OCI-M1 (cell line): Measurements from ENCODE around the gene CFAP43.

ENCODE experiments used
- DNase-seq: peaks from one replicate; lab custom pipeline; 2025; lab: John Stamatoyannopoulos, UW

CFAP43 gene

DNA sequence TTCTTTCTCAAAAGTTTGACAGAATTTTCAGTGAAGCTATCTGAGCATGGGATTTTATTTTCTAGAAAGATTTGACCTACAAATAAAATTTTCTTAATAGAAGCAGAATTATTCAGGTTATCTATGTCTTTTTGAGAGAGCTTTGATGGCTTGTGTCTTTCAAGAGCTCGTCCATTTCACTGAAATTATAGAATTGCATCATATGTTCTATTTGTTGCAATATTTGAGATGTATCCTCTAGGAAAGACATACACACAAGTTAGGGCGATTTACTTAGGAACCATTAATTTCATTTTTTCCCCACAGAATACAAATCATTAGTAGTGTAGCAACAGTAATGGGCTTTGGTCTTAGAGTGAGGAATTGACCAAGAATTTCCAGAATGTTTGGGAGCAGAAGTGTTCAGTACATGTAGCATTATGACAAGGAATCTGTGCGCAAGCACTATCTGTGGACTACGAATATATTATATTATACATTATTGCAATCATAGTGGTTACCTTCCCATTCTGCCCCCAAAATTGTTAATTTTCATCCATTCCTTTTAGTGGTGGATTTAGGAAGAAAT, 133.7 kb downstream of the CFAP43 start:
- no peak for DNase-seq

DNA sequence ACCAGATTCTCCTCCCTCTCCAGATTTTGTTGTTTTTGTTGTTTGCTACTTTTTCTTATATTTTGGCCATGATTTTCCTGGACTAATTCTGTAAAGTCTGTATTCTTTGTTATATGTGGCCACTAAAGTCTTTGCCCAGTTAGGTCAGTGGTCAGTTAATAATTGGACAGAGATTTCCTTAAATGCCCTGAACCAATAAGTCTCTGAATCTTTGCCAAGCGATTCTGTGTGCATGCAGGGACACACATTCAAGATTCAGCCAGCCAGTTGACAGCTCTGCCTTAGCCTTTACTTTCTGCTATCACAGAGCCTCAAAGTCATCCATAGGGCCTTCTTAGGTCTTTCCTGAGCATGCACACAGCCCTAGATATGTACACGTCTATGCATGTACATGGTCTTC, 135.5 kb downstream of the CFAP43 start:
- no peak for DNase-seq

DNA sequence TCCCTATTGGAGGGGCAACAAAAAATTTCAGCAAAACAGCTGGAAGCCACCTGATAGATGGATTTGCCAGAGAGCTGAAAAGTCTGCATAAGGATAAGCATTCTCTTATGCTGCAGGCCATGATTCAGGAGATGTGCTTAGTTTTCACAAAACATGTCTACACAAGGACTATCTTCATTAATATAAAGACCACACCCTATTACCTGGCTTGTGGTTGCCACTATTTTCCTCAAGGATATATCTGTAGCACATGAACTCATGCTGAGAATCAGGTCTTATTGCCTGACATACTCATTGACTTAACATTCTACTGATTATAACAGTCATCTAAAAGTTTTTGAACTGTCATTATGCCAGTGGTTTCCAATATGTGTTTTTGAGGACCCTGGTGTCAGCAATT, 139.4 kb downstream of the CFAP43 start:
- no peak for DNase-seq

DNA sequence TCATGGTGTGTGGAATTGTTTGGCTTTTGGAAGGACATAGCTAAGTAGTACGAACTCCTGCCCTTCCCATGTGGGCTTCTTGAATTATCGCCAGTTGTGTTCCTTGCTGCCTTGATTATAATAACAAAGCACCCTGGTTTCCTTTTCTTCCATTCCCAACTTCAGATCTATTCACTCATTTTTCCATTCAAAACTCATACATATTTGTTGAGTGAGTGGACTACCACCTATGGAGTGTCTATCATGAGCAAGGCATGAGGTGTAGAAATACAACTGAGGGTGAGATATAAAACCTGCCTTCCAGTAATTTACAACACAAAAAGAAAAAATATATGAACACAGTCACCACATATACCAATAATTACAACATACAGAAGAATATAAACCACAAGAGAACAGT, 141.6 kb downstream of the CFAP43 start:
- no peak for DNase-seq

DNA sequence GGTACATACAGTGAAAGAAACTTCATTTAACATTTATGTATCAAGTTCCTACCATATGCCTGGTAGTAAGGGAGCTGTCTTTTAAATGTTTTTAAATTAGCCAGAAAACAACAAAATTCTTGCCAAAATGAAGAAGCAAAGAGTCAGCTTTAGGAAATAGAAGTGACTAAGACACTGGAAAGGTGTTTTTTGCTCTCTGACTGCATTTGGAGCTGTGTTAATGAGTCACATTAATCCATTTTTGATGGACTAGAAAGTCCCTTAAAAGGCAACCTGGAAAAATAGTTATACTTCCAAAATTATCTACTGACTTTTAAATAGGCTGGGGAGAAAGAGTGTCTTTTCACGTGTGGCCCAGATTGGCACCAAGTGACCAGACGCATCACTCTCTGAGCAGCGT, 142.5 kb downstream of the CFAP43 start:
- DNase-seq, result no peak

DNA sequence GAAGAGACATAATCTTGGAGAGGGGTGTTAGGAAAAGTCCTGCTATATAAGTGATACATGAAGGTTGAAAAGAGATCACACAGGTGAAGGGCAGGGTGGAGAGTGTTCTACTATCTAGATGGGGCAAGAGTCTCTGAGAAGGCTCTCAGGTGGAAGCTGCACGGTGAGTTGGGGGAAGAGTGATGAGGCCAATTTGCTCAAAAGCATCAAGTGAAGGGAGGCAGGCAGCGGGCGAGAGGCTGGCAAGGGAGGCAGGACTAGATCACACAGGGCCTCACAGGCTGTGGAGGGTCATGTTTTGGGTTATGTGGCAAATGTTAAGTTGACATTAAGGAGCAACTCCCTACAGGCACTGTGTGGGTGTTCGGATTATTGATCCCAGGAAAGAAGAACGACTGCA, 143.9 kb downstream of the CFAP43 start:
- no peak for DNase-seq

DNA sequence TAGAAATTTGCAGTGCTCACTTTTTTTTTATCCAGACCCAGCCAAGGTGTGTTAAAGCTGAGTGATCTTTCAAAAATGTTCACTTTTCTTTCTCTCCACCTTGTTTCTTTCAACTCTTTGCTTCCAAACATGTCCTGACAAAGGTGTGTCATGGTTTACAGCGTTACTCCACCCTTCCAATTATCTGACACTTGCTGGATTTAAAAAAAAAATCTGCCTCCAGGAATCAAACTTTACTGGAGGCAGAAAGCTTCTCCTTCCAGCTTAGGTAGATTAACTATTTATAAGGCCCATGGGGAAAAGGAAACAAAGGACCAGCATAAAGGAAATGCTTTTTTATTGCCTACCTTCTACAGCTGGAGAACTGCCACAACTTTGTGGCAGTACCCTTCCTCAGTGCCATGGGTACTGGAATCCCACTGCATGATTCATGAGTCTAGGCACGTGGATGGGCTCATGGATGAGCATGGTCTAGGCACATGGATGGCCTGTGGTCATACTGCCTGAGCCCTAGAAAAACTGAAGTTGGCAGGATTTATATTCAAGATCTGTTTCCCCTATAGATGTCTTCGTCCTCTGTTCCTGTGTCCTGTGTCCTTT, 146.3 kb downstream of the CFAP43 start, which contains the start of gene COL17A1:
Gene COL17A1 (minus strand): TSS at position 80 of the 600 bp plus-strand sequence. CDS start 5,207 bp downstream, outside the sequence.
- no peak for DNase-seq

DNA sequence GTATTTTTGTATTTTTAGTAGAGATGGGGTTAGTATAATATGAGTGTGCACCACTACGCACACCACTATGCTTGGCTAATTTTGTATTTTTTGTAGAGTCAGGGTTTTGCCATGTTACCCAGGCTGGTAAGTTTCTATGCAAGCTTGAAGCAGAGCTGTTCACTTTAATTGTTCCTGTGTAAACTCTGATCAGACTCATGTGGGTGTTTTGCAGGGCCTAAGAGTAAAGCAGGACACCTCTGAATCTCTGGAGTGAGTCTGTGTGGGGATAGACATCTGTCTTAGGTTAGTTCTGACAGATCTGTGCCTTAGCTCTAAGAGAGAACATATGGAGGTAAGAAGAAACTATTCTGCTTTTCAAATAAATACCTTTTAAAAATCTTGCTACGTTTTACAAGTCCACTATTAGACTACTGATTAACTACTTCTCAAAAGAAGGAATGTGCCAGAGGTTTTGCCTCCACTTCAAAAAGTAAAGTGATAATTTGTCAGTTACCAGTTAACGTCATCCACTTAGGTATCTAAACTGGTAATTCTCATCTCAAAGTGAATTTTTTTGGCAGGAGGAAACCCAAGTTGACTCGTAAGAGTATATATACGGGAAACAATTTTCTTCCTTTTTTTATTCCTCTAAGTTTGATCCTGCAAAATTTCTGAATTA, 147.6 kb downstream of the CFAP43 start:
- DNase-seq, result no peak

DNA sequence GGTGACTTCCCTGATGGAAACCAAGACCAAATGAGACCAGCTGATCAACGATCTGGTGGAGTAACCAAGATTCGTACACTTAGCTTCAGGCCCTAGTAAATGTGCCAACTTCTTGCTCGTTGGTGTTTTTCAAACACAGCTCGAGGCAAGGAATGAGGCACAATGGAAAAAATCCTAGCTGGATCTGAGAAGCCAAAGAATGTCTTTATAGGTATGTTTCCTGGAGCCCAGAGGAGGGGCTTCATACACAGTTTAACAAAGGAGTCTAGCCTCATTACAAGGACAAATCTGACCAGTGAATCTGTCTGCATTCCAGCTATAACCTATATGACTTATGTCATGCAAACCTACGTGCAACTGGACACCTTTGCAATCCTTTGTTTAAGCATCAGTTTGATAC, 150.2 kb downstream of the CFAP43 start:
- DNase-seq, result no peak

DNA sequence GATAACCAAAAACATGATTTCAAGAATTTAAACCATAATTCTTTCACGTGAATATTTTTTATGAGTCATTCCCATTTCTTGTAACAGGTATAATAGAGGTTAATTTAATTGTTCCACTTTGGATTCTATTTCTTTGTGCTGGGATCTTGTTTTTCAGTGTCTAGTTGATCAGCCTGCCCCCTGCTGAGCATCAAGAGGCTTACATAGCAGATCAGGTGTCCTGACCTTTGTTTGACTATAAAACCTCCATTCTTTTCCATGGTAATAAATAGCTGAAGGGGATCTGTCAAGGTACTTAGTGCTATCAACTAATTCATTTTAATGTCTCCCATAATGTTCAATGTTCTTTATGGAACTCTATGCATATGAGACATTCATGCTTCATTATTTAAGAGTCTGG, 151.4 kb downstream of the CFAP43 start:
- DNase-seq, result peak; percentile 31
